Measurements from ENCODE around the gene PCDHA13.
"Not testable (repeated sequence)": the region's sequence is repeated elsewhere in the genome, so short reads cannot be mapped to it uniquely, and the experiment has no call there.

Gene PCDHA13

GRCh38 chr5:140881889-140882590, at the start of gene PCDHA13:
Gene PCDHA13 (plus strand): TSS chr5:140882124. CDS start chr5:140882269, 145 bp downstream.
- no peak for DNase-seq (ENCODE audit: low read depth in 2 of 2)

DNA sequence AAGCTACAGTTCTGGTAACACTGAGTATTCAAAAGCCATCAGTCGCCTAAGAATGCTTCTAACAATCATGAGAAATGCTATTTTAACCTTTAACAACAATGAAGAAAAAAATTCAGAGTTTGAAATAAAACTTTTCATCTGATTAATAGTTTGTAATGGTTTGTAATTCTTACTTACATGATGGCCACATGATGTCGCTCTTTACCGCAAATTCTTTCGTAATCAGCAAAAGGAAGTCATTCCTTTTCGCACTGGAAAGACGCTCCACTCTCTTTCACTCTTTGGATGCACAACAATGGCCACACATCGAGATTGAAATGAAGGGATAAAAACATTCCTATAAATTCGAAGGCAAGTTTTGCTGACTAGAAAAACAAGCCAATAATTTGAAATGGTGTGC, 47.9 kb upstream of the PCDHA13 start, which contains the start of gene PCDHA7:
Gene PCDHA7, plus strand, starts transcription at position 277 of the 400 bp plus-strand sequence. Its CDS starts 115 bp downstream, at position 392.
- no peak for DNase-seq (ENCODE audit: low read depth in 2 of 2)

GRCh38 chr5:140834439-140835008, 47.4 kb upstream of the PCDHA13 start:
- not testable (repeated sequence) for DNase-seq (ENCODE audit: low read depth in 2 of 2)

GRCh38 chr5:140835622-140836510, 46.1 kb upstream of the PCDHA13 start:
- DNase-seq (ENCODE audit: low read depth in 2 of 2): no peak

DNA sequence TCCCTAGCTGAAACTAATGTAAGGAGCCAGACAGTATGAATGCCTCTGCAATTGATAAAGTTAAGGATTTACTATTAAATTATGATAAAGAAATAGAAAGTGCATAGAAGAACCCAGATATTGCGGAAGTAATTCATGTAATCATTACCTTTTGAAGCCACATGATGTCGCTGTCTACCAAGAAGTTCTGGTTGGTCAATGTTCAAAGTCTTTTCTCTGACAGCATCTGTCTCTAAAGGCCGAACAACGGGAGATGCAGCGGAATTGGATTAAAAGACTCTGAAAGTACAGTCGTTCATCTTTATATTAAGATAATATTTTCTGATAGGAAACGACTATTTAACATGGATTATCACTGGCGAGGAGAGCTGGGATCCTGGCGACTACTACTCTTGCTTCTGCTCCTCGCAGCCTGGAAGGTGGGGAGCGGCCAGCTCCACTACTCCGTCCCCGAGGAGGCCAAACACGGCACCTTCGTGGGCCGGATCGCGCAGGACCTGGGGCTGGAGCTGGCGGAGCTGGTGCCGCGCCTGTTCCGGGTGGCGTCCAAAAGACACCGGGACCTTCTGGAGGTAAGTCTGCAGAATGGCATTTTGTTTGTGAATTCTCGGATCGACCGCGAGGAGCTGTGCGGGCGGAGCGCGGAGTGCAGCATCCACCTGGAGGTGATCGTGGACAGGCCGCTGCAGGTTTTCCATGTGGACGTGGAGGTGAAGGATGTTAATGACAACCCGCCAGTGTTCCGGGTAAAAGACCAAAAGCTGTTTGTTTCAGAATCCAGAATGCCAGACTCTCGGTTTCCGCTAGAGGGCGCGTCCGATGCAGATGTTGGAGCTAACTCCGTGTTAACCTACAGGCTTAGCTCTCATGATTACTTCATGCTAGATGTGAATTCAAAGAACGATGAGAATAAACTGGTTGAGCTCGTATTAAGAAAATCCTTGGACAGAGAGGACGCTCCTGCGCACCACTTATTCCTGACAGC, 40.7 kb upstream of the PCDHA13 start, which contains the start of gene PCDHA8:
Gene PCDHA8, plus strand, starts transcription at position 210 of the 985 bp plus-strand sequence. Its CDS starts 135 bp downstream, at position 345.
- DNase-seq (ENCODE audit: low read depth in 2 of 2): no peak

DNA sequence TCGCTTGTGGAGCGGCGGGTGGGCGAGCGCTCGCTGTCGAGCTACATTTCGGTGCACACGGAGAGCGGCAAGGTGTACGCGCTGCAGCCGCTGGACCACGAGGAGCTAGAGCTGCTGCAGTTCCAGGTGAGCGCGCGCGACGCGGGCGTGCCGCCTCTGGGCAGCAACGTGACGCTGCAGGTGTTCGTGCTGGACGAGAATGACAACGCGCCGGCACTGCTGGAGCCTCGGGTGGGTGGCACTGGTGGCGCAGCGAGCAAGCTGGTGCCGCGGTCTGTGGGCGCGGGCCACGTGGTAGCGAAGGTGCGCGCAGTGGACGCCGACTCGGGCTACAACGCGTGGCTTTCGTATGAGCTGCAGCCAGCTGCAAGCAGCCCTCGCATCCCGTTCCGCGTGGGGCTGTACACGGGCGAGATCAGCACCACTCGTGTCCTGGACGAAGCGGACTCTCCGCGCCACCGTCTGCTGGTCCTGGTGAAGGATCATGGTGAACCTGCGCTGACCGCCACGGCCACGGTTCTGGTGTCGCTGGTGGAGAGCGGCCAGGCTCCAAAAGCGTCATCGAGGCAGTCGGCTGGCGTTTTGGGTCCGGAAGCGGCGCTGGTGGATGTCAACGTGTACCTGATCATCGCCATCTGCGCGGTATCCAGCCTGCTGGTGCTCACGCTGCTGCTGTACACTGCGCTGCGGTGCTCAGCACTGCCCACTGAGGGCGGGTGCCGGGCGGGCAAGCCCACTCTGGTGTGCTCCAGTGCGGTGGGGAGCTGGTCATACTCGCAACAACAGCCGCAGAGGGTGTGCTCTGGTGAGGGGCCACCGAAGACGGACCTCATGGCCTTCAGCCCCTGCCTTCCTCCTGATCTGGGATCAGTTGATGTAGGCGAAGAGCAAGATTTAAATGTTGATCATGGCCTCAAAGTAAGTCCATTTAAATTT, 38.9 kb upstream of the PCDHA13 start:
- DNase-seq (ENCODE audit: low read depth in 2 of 2): no peak

- DNase-seq (ENCODE audit: low read depth in 2 of 2): not testable (repeated sequence)
These were observed 33.5 kb upstream of the PCDHA13 start, which contains the start of gene PCDHA9 for GRCh38 chr5:140848139-140849102. Gene PCDHA9 (plus strand): TSS chr5:140848382. CDS start chr5:140848496, 114 bp downstream.

DNA sequence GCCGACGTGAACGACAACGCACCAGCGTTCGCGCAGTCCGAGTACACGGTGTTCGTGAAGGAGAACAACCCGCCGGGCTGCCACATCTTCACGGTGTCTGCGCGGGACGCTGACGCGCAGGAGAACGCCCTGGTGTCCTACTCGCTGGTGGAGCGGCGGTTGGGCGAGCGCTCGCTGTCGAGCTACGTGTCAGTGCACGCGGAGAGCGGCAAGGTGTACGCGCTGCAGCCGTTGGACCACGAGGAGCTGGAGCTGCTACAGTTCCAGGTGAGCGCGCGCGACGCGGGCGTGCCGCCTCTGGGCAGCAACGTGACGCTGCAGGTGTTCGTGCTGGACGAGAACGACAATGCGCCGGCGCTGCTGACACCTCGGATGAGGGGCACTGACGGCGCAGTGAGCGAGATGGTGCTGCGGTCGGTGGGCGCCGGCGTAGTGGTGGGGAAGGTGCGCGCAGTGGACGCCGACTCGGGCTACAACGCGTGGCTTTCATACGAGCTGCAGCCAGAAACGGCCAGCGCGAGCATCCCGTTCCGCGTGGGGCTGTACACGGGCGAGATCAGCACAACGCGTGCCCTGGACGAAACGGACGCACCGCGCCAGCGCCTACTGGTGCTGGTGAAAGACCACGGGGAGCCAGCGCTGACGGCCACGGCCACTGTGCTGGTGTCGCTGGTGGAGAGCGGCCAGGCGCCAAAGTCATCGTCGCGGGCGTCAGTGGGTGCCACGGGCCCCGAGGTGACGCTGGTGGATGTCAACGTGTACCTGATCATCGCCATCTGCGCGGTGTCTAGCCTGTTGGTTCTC, 31.9 kb upstream of the PCDHA13 start:
- not testable (repeated sequence) for DNase-seq (ENCODE audit: low read depth in 2 of 2)

GRCh38 chr5:140855772-140856674, 25.9 kb upstream of the PCDHA13 start, which contains the start of gene PCDHA10:
Gene PCDHA10 (plus strand): TSS chr5:140855897. CDS start chr5:140856049, 152 bp downstream.
- no peak for DNase-seq (ENCODE audit: low read depth in 2 of 2)

GRCh38 chr5:140857177-140857986, 24.5 kb upstream of the PCDHA13 start:
- DNase-seq (ENCODE audit: low read depth in 2 of 2): no peak

- no peak for DNase-seq (ENCODE audit: low read depth in 2 of 2)
These were observed 24.0 kb upstream of the PCDHA13 start for GRCh38 chr5:140857987-140858240.

GRCh38 chr5:140862441-140863295, 19.3 kb upstream of the PCDHA13 start:
- no peak for DNase-seq (ENCODE audit: low read depth in 2 of 2)

- no peak for DNase-seq (ENCODE audit: low read depth in 2 of 2)
These were observed 13.0 kb upstream of the PCDHA13 start, which contains the start of gene PCDHA11 for GRCh38 chr5:140868721-140869554. Gene PCDHA11 (plus strand): TSS chr5:140868957. CDS start chr5:140869104, 147 bp downstream.

DNA sequence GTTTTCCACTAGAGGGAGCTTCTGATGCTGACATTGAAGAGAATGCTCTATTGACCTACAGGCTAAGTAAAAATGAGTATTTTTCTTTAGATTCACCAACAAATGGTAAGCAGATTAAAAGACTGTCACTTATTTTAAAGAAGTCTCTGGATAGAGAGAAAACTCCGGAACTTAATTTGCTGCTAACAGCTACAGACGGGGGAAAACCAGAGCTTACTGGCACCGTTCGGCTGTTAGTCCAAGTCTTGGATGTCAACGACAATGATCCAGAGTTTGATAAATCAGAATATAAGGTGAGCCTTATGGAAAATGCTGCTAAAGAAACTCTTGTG, 12.4 kb upstream of the PCDHA13 start:
- no peak for DNase-seq (ENCODE audit: low read depth in 2 of 2)

All from activated CD8-positive, alpha-beta memory T cell treated with anti-CD3 and anti-CD28 coated beads for 4 hours (primary cell).